GM21717 (cell line): ENCODE results near the gene ZFP28.

Experiments used
- ATAC-seq: cut with Tn5 transposase; IDR thresholded peaks from one replicate; pipeline ENCODE4 v1.9.1; 2021; ENCODE audit warnings: mild to moderate bottlenecking, moderate library complexity; ENCODE audit not compliant: unreplicated experiment

Gene ZFP28

DNA sequence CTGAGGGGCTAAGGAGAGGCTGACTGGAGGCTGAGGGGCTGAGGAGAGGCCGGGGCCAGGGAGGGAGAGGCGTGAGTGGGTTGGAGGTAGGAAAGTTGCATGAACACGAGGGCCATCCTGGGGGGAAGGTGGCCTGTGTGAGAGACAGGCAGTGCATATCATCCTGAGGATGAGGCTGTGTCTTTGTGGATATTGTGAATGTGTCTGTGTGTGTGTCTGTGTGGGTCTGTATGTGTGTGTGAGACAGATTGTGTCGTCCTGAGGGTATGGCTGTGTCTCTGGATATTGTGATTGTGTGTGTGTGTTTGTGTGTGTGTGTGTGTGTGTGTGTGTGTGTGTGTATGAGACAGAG lies 56.8 kb downstream of the ZFP28 start:
- ATAC-seq, result peak; percentile 26

DNA sequence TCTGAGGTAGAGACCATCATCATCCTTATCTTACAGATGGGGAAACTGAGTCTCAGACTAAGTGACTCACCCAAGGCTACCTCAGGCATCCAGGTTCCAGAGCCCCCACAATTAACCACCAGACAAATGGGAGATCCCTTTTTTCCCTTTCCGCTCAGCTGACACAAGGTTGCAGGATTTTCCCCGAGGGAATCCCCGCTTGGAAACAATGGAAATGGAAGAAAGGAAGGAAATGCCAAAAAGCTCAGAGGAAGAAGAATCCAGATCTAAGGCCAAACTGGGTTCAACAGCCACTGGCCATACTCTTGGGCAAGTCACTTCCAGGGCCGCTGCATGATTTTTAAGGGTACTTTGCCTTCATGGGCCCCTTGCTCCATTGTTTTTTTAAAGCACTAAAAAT lies 57.9 kb downstream of the ZFP28 start:
- no peak for ATAC-seq

DNA sequence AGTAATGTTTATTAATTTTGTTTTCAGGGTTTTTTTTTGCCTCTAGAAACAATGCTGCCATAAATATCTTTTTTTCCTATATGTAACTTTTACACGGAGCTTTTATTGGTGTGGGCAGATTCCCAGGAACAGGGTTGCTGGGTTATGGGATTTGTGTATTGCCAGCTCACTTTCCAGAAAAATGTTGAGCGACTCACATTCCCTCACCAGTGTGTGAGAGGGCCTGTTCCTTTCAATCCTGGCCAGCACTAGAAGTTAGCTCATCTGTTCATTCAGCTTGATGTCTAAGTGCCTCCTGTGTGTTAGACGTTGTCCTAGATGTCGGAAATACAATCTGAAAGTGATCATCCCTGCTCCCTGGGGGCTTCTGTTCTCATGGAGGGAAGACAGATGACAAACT lies 58.9 kb downstream of the ZFP28 start:
- ATAC-seq, result no peak

DNA sequence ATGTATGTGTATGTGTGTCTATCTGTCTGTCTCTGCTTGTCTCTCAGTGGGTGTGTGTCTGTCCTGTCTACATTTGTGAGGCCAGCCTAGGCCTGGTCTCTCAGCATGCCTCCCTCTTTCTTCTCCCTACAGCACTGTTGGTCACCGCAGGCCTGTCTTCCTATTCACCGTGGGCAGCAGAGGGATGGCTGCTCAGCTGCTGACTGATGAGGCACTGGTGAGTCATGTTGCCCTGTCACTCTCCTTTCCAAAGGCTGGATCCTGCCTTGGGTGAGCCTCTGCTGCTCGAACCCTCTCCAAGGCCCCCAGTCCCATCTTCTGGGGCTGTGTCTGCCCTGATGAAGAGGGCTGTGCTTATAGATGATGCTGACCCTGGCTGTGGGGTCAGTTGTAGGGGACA lies 62.6 kb downstream of the ZFP28 start:
- no peak for ATAC-seq

DNA sequence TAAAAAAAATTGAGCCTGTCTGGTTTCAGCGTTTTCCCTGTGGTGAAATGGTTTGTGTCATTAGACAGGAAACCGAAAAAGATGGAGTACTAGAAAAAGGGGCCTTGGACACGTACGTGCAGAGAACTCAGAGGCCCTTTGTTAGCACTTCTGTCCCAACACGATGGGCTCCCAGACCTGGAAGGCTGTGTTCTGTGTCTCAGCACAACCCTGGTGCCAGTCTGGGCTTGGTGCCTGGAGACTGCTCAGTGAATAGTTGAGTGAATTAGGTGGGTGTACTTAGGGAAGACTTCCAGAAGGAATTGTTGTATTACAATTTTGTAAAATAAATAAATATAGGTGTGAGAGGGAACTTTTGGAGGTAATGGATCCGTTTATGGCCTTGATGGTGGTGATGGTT lies 65.1 kb downstream of the ZFP28 start:
- ATAC-seq, result no peak
